Measurements from ENCODE around the gene DNAH1. TPM values are rescaled to one million over a fixed set of nuclear protein-coding genes. Genes with fewer than 3 reads are reported as not detected.

Gene DNAH1
- total RNA-seq, 1 experiment from 2014 or later, result 5.9 TPM

DNA sequence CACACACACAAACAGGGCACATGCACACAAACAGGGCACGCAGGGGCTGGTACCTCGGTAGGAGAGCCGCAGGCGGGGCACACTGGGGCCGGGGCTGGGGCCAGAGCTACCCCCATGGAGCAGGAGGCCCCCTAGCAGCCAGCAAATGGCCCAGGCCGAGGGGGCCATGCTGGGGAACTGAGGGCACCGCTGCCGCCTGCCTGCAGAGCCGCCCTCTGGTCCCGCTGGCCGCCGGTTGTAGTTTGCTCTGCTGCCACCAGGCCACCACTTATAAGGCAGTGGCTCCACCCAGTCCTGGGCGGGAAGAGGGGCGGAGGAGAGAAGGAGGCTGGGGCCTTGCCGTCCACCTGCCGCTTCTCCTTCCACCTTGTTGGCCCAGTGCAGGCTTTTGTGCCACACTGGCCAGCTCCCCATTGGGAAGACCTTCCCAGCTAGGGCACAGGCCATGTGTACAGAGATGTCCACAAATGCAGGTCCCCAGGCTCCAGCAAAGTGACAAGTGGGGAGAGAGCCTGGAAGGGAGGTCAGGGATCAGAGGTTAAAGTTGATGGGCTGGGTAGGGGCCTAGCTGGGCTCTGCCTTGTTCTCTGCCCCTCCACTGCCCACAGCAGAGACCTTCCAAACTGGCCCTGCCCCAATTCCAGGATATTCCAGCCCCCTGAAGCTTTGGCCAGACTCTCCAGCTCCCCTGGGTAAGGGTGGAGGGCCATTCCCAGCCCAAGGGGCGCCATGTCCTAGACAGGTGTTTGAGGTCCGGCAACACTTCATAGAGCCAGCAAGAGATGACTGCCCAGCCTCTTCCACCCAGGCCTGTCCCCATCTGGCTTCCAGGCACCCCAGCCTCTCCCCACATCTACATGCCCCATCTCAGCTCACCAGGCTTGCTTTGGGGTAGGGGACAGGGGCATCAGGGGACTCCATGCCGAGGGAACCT lies 129.0 kb downstream of the DNAH1 start, which contains the start of gene SEMA3G:
TSS of gene SEMA3G (minus strand) at position 244 of the 934 bp plus-strand sequence. CDS start at position 168, 76 bp downstream.
- intact Hi-C loops (cut with micrococcal nuclease; ENCODE audit: unreplicated experiment), result no loop called here
- H3K27ac ChIP-seq, result no peak within 1 kb of the TSS
- POLR2A ChIA-PET (ENCODE audit: unreplicated experiment), result no interaction called here

DNA sequence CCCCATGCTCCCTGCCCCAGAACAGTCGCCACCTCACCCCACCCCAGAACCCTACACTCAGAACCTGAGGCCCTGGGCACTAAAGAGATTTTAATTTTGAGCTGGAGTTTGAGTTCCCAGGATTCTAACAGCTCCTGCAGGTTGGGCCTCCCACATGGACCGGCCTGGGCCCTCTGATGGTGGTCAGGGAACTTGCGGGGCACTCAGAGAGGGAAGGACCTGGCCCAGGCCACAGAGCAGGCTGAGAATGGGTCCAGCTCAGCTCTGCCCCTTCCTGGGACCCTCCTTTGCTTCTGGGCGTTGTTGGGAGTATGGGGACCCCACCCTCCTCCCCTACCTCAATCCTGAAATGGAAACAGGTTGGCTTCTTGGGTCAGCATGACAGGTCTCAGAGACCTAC lies 129.9 kb downstream of the DNAH1 start:
- no peak overlapping the region for H3K4me3 ChIP-seq
- no peak overlapping the region for H3K27ac ChIP-seq
- no peak overlapping the region for H3K4me2 ChIP-seq
- H3K36me3 ChIP-seq (ENCODE audit: low read depth), result no peaks in the 10 kb centered on the region
- TF ChIP-seq, protein P1, sequence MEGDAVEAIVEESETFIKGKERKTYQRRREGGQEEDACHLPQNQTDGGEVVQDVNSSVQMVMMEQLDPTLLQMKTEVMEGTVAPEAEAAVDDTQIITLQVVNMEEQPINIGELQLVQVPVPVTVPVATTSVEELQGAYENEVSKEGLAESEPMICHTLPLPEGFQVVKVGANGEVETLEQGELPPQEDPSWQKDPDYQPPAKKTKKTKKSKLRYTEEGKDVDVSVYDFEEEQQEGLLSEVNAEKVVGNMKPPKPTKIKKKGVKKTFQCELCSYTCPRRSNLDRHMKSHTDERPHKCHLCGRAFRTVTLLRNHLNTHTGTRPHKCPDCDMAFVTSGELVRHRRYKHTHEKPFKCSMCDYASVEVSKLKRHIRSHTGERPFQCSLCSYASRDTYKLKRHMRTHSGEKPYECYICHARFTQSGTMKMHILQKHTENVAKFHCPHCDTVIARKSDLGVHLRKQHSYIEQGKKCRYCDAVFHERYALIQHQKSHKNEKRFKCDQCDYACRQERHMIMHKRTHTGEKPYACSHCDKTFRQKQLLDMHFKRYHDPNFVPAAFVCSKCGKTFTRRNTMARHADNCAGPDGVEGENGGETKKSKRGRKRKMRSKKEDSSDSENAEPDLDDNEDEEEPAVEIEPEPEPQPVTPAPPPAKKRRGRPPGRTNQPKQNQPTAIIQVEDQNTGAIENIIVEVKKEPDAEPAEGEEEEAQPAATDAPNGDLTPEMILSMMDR (conservative IDR thresholded peaks at IDR 0.05), result no peak
- TF ChIP-seq EZH2 (IDR thresholded peaks at IDR 0.05; ENCODE audit: low read depth), result no peak
- no peaks in the 10 kb centered on the region for H3K9me2 ChIP-seq (ENCODE audit: insufficient read depth)
- no peak overlapping the region for H2AFZ ChIP-seq
- intact Hi-C loops (cut with micrococcal nuclease; ENCODE audit: unreplicated experiment), result no loop called here
- no peaks in the 10 kb centered on the region for H3K79me2 ChIP-seq (ENCODE audit: low read depth)
- no peaks in the 10 kb centered on the region for H3K9me3 ChIP-seq (ENCODE audit: insufficient read depth, low read depth)
- ChIA-PET CTCF (interaction anchor here (0.6 to 3.8 kb wide), 2 partner anchors 34 to 225 kb away, joined by 4 to 21 read pairs; no protein-coding TSS in a partner anchor), POLR2A (ENCODE audit: unreplicated experiment) (no interaction called here)
- no peak for DNase-seq
- no peaks in the 10 kb centered on the region for H4K20me1 ChIP-seq (ENCODE audit: insufficient read depth)
- no TSS peak for BruUV-seq (replicated peaks)
- no peaks in the 10 kb centered on the region for H3K27me3 ChIP-seq (ENCODE audit: insufficient read depth, low read depth)
- peaks cover 12% of the 10 kb centered on the region; the same call in 1 of the 2 replicates for H3K4me1 ChIP-seq (replicated peaks; ENCODE audit: insufficient read depth)
- H3F3A ChIP-seq (ENCODE audit: insufficient read depth, low read depth), result peaks cover 5% of the 10 kb centered on the region; the same call in 1 of the 2 replicates

More for the DNA sequence above, 129.0 kb downstream of the DNAH1 start, which contains the start of gene SEMA3G:
- Histone ChIP-seq H3K36me3 (ENCODE audit: low read depth) (no peaks in the 10 kb centered on the region), H3K9me2 (ENCODE audit: insufficient read depth) (no peaks in the 10 kb centered on the region), H2AFZ (no peak within 1 kb of the TSS), H3K9me3 (ENCODE audit: insufficient read depth, low read depth) (no peaks in the 10 kb centered on the region), H3K4me1 (replicated peaks; ENCODE audit: insufficient read depth) (peaks cover 7% of the 10 kb centered on the region; the same call in 1 of the 2 replicates), H3F3A (ENCODE audit: insufficient read depth, low read depth) (peaks cover 5% of the 10 kb centered on the region; the same call in 1 of the 2 replicates), H3K4me2 (peak within 1 kb of the TSS; percentile 28; the same call in 1 of the 2 replicates), H3K4me3 (no peak within 1 kb of the TSS), H3K79me2 (ENCODE audit: low read depth) (no peaks in the 10 kb centered on the region), H3K27me3 (ENCODE audit: insufficient read depth, low read depth) (no peaks in the 10 kb centered on the region), H4K20me1 (ENCODE audit: insufficient read depth) (no peaks in the 10 kb centered on the region)
- BruUV-seq (replicated peaks), result no TSS peak
- CTCF ChIA-PET, result interaction anchor here (0.7 to 3.8 kb wide), 3 partner anchors 12 to 33 kb away, joined by 5 to 21 read pairs (median 6); no protein-coding TSS in a partner anchor
- peak; percentile 48 to 84 for DNase-seq
- TF ChIP-seq, protein P1 (conservative IDR thresholded peaks at IDR 0.05), result peak; percentile 52
- no peak for TF ChIP-seq EZH2 (IDR thresholded peaks at IDR 0.05; ENCODE audit: low read depth)

DNA sequence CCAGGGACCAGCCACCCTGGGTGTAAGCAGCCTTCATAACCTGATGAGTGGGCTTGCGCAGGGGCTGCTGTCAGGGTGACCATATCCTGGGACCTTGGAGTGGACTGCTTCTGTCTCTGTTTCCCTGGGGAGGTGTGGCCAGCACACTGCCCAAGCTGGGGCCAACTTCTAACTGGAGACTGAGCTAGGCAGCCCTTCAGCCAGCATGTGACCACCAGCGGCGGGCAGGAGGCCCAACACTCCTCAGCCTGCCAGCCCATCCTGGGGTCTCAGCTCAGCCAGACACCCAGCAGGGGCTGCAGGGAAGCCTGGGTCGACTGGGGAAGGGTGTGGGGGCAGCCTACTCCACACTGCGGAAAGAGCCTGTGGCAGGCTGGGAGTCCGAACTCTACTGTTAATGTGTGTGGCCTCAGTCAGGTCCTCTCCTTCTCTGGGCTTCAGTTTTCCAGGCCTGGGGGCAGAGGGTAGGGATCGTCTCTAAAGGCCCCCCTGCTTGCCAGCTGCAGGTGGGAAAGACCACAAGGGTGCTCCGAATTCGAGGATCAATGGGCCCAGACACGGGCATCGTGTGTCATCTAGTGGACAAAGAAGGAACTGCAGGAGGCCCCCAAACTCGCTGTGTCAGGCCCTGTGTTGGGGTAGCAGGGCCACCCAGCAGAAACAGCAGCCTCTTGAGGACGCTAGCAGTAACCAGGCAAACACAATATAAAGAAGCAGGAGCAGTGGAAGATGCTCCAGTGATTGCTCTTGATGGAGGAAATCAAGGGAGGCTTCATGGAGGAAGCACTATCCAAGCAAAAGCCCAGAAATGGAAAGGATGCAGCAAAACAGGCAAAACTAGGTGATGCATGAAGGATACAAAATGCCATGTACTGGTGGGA lies 130.8 kb downstream of the DNAH1 start:
- Histone ChIP-seq H2AFZ (no peak overlapping the region), H3K79me2 (ENCODE audit: low read depth) (no peaks in the 10 kb centered on the region), H4K20me1 (ENCODE audit: insufficient read depth) (no peaks in the 10 kb centered on the region), H3F3A (ENCODE audit: insufficient read depth, low read depth) (peaks cover 5% of the 10 kb centered on the region; the same call in 1 of the 2 replicates), H3K9me2 (ENCODE audit: insufficient read depth) (no peaks in the 10 kb centered on the region), H3K36me3 (ENCODE audit: low read depth) (no peaks in the 10 kb centered on the region), H3K4me2 (no peak overlapping the region), H3K27ac (no peak overlapping the region), H3K4me3 (no peak overlapping the region), H3K4me1 (replicated peaks; ENCODE audit: insufficient read depth) (peaks cover 12% of the 10 kb centered on the region; the same call in 1 of the 2 replicates), H3K9me3 (ENCODE audit: insufficient read depth, low read depth) (no peaks in the 10 kb centered on the region), H3K27me3 (ENCODE audit: insufficient read depth, low read depth) (no peaks in the 10 kb centered on the region)
- no TSS peak for BruUV-seq (replicated peaks)
- POLR2A ChIA-PET (ENCODE audit: unreplicated experiment), result no interaction called here
- CTCF ChIA-PET, result interaction anchor here (0.6 to 3.8 kb wide), 3 partner anchors 19 to 232 kb away, joined by 3 to 21 read pairs (median 3); no protein-coding TSS in a partner anchor
- TF ChIP-seq, protein P1 (conservative IDR thresholded peaks at IDR 0.05), result peak; percentile 98
- TF ChIP-seq EZH2 (IDR thresholded peaks at IDR 0.05; ENCODE audit: low read depth), result no peak
- intact Hi-C loops (cut with micrococcal nuclease; ENCODE audit: unreplicated experiment), result loop anchor here (1.0 kb wide), 1 partner anchor 19 kb away; no protein-coding TSS in a partner anchor
- peak; percentile 47 to 63 for DNase-seq

All from PC-9 (cell line).